DOHH2 (cell line): ENCODE results near the gene CREB3L2.

Source experiments
- EZH2phosphoT487 ChIP-seq: fragments of 200-600 bp; sonication (generic); IDR thresholded peaks from 2 replicates; pipeline ENCODE4 v1.6.1; 2017; ENCODE audit warnings: borderline replicate concordance, mild to moderate bottlenecking, antibody characterized with exemption, low read length, moderate library complexity, mixed read lengths
- TF ChIP-seq, protein P1 (sequence below): fragments of 200-600 bp; sonication (generic); IDR thresholded peaks from one replicate; pipeline ENCODE4 v1.5.1; 2014; ENCODE audit warnings: antibody characterized with exemption, mild to moderate bottlenecking, low read depth, low read length; ENCODE audit not compliant: poor library complexity, severe bottlenecking

- TF ChIP-seq, protein P1, sequence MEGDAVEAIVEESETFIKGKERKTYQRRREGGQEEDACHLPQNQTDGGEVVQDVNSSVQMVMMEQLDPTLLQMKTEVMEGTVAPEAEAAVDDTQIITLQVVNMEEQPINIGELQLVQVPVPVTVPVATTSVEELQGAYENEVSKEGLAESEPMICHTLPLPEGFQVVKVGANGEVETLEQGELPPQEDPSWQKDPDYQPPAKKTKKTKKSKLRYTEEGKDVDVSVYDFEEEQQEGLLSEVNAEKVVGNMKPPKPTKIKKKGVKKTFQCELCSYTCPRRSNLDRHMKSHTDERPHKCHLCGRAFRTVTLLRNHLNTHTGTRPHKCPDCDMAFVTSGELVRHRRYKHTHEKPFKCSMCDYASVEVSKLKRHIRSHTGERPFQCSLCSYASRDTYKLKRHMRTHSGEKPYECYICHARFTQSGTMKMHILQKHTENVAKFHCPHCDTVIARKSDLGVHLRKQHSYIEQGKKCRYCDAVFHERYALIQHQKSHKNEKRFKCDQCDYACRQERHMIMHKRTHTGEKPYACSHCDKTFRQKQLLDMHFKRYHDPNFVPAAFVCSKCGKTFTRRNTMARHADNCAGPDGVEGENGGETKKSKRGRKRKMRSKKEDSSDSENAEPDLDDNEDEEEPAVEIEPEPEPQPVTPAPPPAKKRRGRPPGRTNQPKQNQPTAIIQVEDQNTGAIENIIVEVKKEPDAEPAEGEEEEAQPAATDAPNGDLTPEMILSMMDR = no peak
- TF ChIP-seq EZH2phosphoT487 = no peak
These were observed 3.6 kb downstream of the CREB3L2 start for GRCh38 chr7:137998250-137998649.
